Stimulated activated memory B cell treated with anti-CD40 and anti-IgM and Interleukin-4, amounts not matched to agents 10 μg/mL and 1 μg/mL and 100 μg/mL, for 72 hours (primary cell): ENCODE data around the gene THSD4.

Source experiments
- ATAC-seq: fragments of 150-1000 bp; cut with Tn5 transposase; 2 replicates; pipeline ENCODE4 v1.10.0; 2021
- H3K27ac Mint-ChIP-seq: one replicate; pipeline ENCODE4 v1.8.0; 2022; ENCODE audit warnings: mild to moderate bottlenecking, mixed read lengths
- H3K27me3 Mint-ChIP-seq: one replicate; pipeline ENCODE4 v1.8.0; 2022; ENCODE audit warnings: mixed read lengths
- H3K36me3 Mint-ChIP-seq: one replicate; pipeline ENCODE4 v1.8.0; 2022; ENCODE audit warnings: mixed read lengths
- H3K4me1 Mint-ChIP-seq: one replicate; pipeline ENCODE4 v1.8.0; 2022; ENCODE audit warnings: mixed read lengths
- H3K4me3 Mint-ChIP-seq: one replicate; pipeline ENCODE4 v1.8.0; 2022; ENCODE audit warnings: mild to moderate bottlenecking, moderate library complexity, mixed read lengths
- H3K9me3 Mint-ChIP-seq: one replicate; pipeline ENCODE4 v1.8.0; 2022; ENCODE audit warnings: mixed read lengths

THSD4 gene

GRCh38 chr15:71411538-71412482, 296.5 kb downstream of the THSD4 start:
- H3K27me3 Mint-ChIP-seq, result peaks cover 12% of the 10 kb centered on the region
- no peak overlapping the region for H3K4me3 Mint-ChIP-seq
- no peak for ATAC-seq
- no peaks in the 10 kb centered on the region for H3K9me3 Mint-ChIP-seq
- H3K27ac Mint-ChIP-seq, result no peak overlapping the region
- no peaks in the 10 kb centered on the region for H3K4me1 Mint-ChIP-seq
- no peaks in the 10 kb centered on the region for H3K36me3 Mint-ChIP-seq

GRCh38 chr15:71413419-71413818, 298.1 kb downstream of the THSD4 start:
- Mint-ChIP-seq H3K9me3 (no peaks in the 10 kb centered on the region), H3K36me3 (no peaks in the 10 kb centered on the region), H3K27me3 (peaks cover 12% of the 10 kb centered on the region), H3K4me1 (no peaks in the 10 kb centered on the region), H3K27ac (no peak overlapping the region), H3K4me3 (no peak overlapping the region)
- no peak for ATAC-seq

GRCh38 chr15:71414853-71415252, 299.6 kb downstream of the THSD4 start:
- Mint-ChIP-seq H3K36me3 (no peaks in the 10 kb centered on the region), H3K9me3 (no peaks in the 10 kb centered on the region), H3K27ac (no peak overlapping the region), H3K4me1 (no peaks in the 10 kb centered on the region), H3K4me3 (no peak overlapping the region), H3K27me3 (peaks cover 8% of the 10 kb centered on the region)
- ATAC-seq, result no peak

- H3K36me3 Mint-ChIP-seq, result no peaks in the 10 kb centered on the region
- H3K27me3 Mint-ChIP-seq, result peaks cover 23% of the 10 kb centered on the region
- no peaks in the 10 kb centered on the region for H3K4me1 Mint-ChIP-seq
- no peak overlapping the region for H3K4me3 Mint-ChIP-seq
- H3K9me3 Mint-ChIP-seq, result peaks cover 6% of the 10 kb centered on the region
- no peak overlapping the region for H3K27ac Mint-ChIP-seq
- no peak for ATAC-seq
Measured at GRCh38 chr15:71422530-71423259, 307.4 kb downstream of the THSD4 start.

- Mint-ChIP-seq H3K27me3 (peaks cover 23% of the 10 kb centered on the region), H3K36me3 (no peaks in the 10 kb centered on the region), H3K27ac (no peak overlapping the region), H3K4me1 (no peaks in the 10 kb centered on the region), H3K9me3 (peaks cover 6% of the 10 kb centered on the region), H3K4me3 (no peak overlapping the region)
- no peak for ATAC-seq
Measured at GRCh38 chr15:71424765-71425164, 309.5 kb downstream of the THSD4 start.

GRCh38 chr15:71425388-71425787, 310.1 kb downstream of the THSD4 start:
- no peaks in the 10 kb centered on the region for H3K36me3 Mint-ChIP-seq
- ATAC-seq, result no peak
- peaks cover 6% of the 10 kb centered on the region for H3K9me3 Mint-ChIP-seq
- H3K27ac Mint-ChIP-seq, result no peak overlapping the region
- no peak overlapping the region for H3K4me3 Mint-ChIP-seq
- no peaks in the 10 kb centered on the region for H3K4me1 Mint-ChIP-seq
- peaks cover 23% of the 10 kb centered on the region for H3K27me3 Mint-ChIP-seq

GRCh38 chr15:71426792-71427191, 311.5 kb downstream of the THSD4 start:
- H3K4me3 Mint-ChIP-seq, result no peak overlapping the region
- H3K4me1 Mint-ChIP-seq, result no peaks in the 10 kb centered on the region
- H3K27ac Mint-ChIP-seq, result no peak overlapping the region
- no peaks in the 10 kb centered on the region for H3K36me3 Mint-ChIP-seq
- no peak for ATAC-seq
- peaks cover 4% of the 10 kb centered on the region for H3K9me3 Mint-ChIP-seq
- peaks cover 23% of the 10 kb centered on the region for H3K27me3 Mint-ChIP-seq

GRCh38 chr15:71430782-71431181, 315.5 kb downstream of the THSD4 start:
- Mint-ChIP-seq H3K27ac (no peak overlapping the region), H3K9me3 (no peaks in the 10 kb centered on the region), H3K27me3 (peaks cover 10% of the 10 kb centered on the region), H3K36me3 (no peaks in the 10 kb centered on the region), H3K4me3 (no peak overlapping the region), H3K4me1 (no peaks in the 10 kb centered on the region)
- ATAC-seq, result no peak

- no peak overlapping the region for H3K27ac Mint-ChIP-seq
- peaks cover 9% of the 10 kb centered on the region for H3K27me3 Mint-ChIP-seq
- no peaks in the 10 kb centered on the region for H3K4me1 Mint-ChIP-seq
- H3K9me3 Mint-ChIP-seq, result no peaks in the 10 kb centered on the region
- no peaks in the 10 kb centered on the region for H3K36me3 Mint-ChIP-seq
- no peak for ATAC-seq
- H3K4me3 Mint-ChIP-seq, result no peak overlapping the region
Measured at GRCh38 chr15:71431343-71432336, 316.4 kb downstream of the THSD4 start.

- Mint-ChIP-seq H3K27me3 (peaks cover 8% of the 10 kb centered on the region), H3K9me3 (no peaks in the 10 kb centered on the region), H3K4me3 (no peak overlapping the region), H3K4me1 (no peaks in the 10 kb centered on the region), H3K36me3 (no peaks in the 10 kb centered on the region), H3K27ac (no peak overlapping the region)
- peak; percentile 12 for ATAC-seq
Measured at GRCh38 chr15:71433402-71433801, 318.1 kb downstream of the THSD4 start.

- no peak overlapping the region for H3K27ac Mint-ChIP-seq
- no peak overlapping the region for H3K4me3 Mint-ChIP-seq
- peaks cover 8% of the 10 kb centered on the region for H3K27me3 Mint-ChIP-seq
- H3K9me3 Mint-ChIP-seq, result no peaks in the 10 kb centered on the region
- H3K4me1 Mint-ChIP-seq, result no peaks in the 10 kb centered on the region
- H3K36me3 Mint-ChIP-seq, result no peaks in the 10 kb centered on the region
- ATAC-seq, result no peak
Measured at GRCh38 chr15:71434774-71435173, 319.5 kb downstream of the THSD4 start.

GRCh38 chr15:71435552-71435951, 320.3 kb downstream of the THSD4 start:
- no peaks in the 10 kb centered on the region for H3K9me3 Mint-ChIP-seq
- no peaks in the 10 kb centered on the region for H3K4me1 Mint-ChIP-seq
- H3K27me3 Mint-ChIP-seq, result peaks cover 10% of the 10 kb centered on the region
- ATAC-seq, result no peak
- no peak overlapping the region for H3K4me3 Mint-ChIP-seq
- no peak overlapping the region for H3K27ac Mint-ChIP-seq
- no peaks in the 10 kb centered on the region for H3K36me3 Mint-ChIP-seq

GRCh38 chr15:71436854-71437253, 321.6 kb downstream of the THSD4 start:
- H3K27me3 Mint-ChIP-seq, result peaks cover 18% of the 10 kb centered on the region
- H3K4me1 Mint-ChIP-seq, result no peaks in the 10 kb centered on the region
- no peak for ATAC-seq
- no peak overlapping the region for H3K4me3 Mint-ChIP-seq
- H3K36me3 Mint-ChIP-seq, result no peaks in the 10 kb centered on the region
- H3K27ac Mint-ChIP-seq, result no peak overlapping the region
- no peaks in the 10 kb centered on the region for H3K9me3 Mint-ChIP-seq

- Mint-ChIP-seq H3K27me3 (peaks cover 18% of the 10 kb centered on the region), H3K4me1 (no peaks in the 10 kb centered on the region), H3K27ac (no peak overlapping the region), H3K4me3 (no peak overlapping the region), H3K36me3 (no peaks in the 10 kb centered on the region), H3K9me3 (no peaks in the 10 kb centered on the region)
- no peak for ATAC-seq
Measured at GRCh38 chr15:71437404-71437803, 322.1 kb downstream of the THSD4 start.

- Mint-ChIP-seq H3K27ac (no peak overlapping the region), H3K36me3 (no peaks in the 10 kb centered on the region), H3K27me3 (peaks cover 18% of the 10 kb centered on the region), H3K4me1 (no peaks in the 10 kb centered on the region), H3K4me3 (no peak overlapping the region), H3K9me3 (no peaks in the 10 kb centered on the region)
- ATAC-seq, result no peak
Measured at GRCh38 chr15:71437919-71438318, 322.6 kb downstream of the THSD4 start.
